GM12873 (cell line): ENCODE measurements around the gene CCNG2.

Experiments
- TF ChIP-seq, protein P1 (sequence below): IDR thresholded peaks from 2 replicates; pipeline ENCODE4 v1.5.1; 2012; ENCODE audit warnings: low read depth, mild to moderate bottlenecking, moderate library complexity, low read length, control low read depth; ENCODE audit not compliant: insufficient read depth; ENCODE audit errors: missing control alignments

CCNG2 gene, protein sequence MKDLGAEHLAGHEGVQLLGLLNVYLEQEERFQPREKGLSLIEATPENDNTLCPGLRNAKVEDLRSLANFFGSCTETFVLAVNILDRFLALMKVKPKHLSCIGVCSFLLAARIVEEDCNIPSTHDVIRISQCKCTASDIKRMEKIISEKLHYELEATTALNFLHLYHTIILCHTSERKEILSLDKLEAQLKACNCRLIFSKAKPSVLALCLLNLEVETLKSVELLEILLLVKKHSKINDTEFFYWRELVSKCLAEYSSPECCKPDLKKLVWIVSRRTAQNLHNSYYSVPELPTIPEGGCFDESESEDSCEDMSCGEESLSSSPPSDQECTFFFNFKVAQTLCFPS

DNA sequence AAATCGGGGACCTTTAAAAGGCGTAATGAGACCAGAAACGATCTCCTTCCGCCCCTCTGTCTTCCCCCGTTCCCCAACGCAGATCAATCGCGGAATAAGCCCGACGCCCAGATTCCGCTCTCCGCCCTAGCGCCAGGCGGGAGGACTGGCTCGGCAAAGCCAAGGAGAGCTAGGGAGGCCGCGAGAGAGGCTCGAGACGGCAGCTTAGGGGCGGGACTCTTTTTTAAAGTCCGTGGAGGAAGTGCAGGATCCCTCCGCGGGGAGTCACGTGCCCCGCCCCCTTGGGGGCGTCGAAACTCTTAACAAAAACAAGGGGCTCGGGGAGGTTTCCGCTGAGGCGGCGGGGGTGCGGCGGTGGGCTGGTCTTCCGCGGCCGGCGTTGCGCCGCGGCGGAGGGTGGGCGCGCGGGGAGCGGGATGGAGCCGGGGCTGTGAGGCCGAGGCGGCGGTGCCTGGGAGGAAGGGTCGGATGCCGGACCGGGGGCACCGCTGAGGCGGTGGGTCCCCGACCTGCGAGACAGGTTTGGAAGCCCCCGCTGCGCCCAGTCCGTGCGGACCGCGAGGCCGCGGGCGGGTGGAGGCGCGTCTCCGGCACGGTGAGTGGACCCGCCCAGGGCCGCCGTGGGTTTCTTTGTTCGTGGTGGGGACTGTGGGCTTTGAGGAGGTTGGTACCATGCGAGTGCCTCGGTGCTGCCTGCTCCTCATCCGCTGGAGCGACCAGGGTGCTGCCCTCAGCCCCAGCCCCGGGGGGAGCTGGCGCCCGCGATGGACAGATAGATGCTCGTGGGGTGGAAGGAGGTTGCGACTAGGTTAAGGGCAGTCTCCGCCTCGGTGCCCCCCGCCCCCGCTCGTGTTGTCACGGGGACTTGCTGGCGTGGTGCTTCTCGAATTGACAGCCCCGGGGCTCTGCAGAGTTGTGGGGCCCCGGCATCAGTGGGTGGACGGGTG is at the start of gene CCNG2:
CCNG2 (plus strand) TSS at position 296 of the 947 bp plus-strand sequence. CDS start 1,326 bp downstream, outside the sequence.
- TF ChIP-seq, protein P1, sequence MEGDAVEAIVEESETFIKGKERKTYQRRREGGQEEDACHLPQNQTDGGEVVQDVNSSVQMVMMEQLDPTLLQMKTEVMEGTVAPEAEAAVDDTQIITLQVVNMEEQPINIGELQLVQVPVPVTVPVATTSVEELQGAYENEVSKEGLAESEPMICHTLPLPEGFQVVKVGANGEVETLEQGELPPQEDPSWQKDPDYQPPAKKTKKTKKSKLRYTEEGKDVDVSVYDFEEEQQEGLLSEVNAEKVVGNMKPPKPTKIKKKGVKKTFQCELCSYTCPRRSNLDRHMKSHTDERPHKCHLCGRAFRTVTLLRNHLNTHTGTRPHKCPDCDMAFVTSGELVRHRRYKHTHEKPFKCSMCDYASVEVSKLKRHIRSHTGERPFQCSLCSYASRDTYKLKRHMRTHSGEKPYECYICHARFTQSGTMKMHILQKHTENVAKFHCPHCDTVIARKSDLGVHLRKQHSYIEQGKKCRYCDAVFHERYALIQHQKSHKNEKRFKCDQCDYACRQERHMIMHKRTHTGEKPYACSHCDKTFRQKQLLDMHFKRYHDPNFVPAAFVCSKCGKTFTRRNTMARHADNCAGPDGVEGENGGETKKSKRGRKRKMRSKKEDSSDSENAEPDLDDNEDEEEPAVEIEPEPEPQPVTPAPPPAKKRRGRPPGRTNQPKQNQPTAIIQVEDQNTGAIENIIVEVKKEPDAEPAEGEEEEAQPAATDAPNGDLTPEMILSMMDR: no peak

DNA sequence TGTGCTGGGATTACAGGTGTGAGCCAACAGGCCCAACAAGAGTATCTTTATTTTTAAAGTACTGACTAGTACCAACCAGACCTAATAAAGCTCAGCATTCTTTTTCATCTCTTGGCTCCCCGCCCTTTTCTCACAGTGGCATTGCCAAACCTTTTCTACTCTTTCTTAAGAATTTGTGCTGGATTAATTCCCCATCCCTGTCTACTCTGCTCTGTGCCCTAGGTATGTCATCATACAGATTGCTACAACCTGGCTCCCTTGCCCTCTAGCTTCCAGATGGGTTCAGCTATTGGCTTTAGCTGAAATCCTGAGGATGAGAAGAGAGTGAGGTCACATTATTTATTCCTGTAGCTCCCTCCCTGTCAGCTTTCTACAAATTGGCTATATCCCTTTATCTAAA is 46.3 kb upstream of the CCNG2 start:
- TF ChIP-seq, protein P1: no peak

DNA sequence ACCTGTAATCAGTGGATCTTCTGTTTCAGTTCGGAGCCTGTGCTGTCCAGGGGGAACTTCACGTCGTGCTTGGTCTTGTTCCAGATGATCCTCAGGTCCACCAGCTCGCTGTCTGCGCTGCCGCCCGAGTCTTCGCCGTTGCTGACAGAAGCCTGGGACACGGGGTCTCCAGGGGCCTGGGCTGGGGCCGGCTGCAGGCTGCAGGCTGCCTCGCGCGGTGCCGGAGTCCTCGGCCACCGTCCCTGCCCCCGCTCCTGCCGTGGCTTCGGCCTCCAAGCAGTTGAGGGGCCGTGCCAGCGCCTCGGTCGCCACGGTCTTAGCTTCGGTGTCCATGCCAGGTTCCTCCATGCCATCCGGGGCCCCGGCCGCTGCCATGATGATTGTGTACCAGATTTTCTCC is 43.9 kb upstream of the CCNG2 start:
- TF ChIP-seq, protein P1: no peak

DNA sequence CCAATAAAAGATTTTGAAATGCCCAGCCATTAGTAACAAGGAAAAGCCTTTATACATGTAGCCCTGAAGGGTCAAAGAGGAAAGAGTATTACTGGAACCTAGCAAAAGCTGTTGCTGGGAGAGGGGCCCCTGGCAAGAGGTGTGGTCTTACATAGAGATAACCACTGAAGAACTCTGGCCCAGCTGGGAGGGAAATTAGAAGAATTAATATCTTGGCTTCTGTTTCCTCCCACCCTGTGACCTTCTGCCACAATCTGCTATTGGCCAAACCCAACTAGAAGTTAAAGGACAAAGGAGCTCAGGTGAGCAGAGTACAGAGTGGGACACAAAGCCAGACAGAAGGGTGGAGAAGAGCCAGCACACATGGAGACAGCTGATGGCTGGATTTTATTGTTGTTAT is 39.3 kb upstream of the CCNG2 start:
- TF ChIP-seq, protein P1: no peak

DNA sequence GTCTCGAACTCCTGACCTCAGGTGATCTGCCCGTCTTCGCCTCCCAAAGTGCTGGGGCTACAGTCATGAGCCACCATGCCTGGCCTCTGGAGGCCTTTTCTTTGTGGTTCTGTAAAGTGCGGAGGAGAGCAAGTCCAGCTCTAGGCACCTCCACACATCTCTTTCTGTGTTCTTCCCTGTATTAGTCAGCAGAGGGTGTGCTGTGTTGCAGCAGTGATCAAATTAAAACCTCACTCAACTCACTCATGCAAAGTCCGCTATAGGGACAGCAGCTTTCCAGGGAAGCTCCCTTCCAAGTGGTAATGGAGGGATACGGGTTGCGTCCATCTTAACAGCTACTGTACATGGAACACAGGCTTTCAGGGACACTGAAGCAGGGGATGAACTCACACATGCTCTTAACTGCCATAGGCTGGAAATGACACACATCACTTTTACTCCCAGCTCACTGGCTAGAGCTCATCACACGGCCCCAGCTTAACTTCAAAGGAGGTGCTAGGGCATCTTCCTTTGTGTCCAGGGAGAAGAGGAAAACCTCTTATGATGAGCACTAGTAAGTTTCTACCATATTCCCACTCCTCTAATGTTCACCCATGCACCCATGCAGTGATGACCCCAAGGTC is 36.0 kb upstream of the CCNG2 start:
- TF ChIP-seq, protein P1: peak; percentile 55

DNA sequence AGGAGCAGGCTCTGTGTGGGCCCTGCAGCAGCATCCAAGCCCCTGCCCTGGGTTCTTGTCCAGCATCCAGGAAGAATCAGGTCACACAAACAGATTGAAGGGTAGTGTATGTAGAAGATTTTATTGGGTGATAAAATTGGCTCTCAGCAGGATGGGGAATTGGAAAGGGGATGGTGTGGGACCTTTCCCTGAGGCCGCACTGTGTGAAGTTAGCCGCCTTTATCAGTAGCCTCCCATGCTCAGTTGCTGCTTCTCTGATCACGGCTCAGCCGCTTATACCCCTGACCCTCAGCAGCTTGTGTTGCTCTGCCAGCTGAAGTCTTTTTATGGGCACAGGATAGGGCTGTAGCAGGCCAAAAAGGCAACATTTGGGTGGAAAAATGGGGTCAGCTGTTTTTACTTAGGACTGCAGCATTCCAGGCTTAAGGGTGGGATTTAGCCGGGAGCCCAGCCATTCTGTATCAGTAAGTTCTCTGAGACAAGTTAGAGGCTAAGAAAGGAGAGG is 35.2 kb upstream of the CCNG2 start:
- TF ChIP-seq, protein P1: no peak
